Fibroblast of skin of left quadriceps (primary cell): ENCODE measurements around the gene ITGAL.
A peak's percentile ranks its signal among the peaks of the same experiment; 100 is the strongest.

Experiments
- DNase-seq, 2 experiments: peaks; one replicate each; pipeline ENCODE4 v3.0.0-alpha.2; 2013; ENCODE audit warnings: low read depth in 2 of 2

ITGAL gene

DNA sequence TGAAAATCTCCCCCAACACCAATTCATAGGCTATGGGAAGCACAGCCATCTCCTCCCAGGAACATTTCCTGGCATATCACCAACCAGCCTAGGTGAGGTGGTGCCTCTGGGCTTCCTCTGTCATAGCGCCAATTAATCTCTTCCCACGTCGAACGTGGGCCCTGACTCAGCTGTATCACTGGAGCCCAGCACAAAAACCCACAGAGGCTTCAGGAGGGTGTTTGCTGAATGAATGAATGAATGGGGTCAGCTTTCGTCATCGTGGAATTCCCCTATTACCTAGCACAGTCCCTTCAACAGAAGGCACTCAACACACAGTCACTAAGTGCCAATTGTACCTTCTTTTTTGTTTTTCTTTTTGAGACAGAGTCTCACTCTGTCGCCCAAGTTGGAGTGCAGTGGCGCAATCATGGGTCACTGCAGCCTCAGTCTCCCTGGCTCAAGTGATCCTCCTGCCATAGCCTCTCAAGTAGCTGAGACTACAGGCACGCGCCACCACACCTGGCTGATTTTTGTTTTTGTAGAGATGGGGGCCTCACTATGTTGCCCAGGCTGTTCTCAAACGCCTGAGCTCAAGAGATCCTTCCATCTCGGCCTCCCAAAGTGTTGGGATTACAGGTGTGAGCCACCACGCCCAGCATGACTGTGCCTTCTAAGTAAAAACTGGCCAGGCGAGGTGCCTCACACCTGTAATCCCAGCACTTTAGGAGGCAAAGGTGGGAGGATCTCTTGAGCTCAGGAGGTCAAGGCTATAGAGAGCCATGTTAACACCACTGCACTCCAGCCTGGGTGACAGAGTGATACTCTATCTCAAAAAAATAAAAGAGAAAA is 94.8 kb downstream of the ITGAL start:
- no peak for DNase-seq

DNA sequence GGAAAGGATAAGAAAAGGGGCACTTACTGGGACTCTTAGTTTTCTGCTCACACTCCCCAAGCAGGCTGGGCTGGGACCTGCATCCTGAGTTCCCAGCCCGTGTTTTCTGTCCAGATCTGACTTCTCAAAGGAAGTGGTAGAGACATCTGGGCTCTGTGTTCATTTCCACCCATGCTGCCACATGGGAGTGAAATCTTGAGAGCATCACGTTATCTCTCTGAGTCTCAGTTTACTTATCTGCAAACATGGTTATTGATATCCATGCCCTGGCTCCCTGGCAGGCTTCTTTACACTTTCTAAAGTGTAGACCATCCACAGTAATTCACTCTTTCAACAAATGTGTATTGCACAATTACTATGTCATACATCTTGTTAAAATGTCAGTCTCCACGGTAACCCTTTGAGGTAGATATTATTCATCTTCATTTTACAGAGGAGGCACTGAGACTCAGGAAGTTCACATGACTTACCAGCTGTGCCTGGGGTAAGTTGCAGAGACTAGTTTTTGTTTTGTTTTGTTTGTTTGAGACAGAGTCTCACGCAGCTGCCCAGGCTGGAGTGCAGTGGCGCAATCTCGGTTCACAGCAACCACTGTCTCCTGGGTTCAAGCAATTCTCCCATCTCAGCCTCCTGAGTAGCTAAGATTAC is 95.6 kb downstream of the ITGAL start:
- DNase-seq: peak; percentile 37 to 45

DNA sequence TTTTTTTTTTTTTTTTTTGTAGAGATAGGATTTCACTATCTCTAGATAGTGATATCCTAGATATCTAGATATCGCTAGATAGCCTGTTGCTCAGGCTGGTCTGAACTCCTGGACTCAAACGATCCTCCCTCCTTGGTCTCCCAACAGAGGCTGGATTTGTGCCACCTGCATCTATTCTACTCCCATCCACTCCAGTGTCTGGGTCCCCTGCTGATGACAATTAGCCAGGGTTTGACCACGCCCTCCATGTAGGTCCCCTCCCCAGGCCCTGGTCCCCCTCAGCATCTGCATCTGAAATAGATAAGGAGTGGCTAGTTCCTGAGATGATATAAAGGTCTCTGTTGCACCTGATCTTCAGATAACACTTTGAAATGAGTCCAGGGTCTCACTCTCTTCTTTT is 96.7 kb downstream of the ITGAL start:
- no peak for DNase-seq

DNA sequence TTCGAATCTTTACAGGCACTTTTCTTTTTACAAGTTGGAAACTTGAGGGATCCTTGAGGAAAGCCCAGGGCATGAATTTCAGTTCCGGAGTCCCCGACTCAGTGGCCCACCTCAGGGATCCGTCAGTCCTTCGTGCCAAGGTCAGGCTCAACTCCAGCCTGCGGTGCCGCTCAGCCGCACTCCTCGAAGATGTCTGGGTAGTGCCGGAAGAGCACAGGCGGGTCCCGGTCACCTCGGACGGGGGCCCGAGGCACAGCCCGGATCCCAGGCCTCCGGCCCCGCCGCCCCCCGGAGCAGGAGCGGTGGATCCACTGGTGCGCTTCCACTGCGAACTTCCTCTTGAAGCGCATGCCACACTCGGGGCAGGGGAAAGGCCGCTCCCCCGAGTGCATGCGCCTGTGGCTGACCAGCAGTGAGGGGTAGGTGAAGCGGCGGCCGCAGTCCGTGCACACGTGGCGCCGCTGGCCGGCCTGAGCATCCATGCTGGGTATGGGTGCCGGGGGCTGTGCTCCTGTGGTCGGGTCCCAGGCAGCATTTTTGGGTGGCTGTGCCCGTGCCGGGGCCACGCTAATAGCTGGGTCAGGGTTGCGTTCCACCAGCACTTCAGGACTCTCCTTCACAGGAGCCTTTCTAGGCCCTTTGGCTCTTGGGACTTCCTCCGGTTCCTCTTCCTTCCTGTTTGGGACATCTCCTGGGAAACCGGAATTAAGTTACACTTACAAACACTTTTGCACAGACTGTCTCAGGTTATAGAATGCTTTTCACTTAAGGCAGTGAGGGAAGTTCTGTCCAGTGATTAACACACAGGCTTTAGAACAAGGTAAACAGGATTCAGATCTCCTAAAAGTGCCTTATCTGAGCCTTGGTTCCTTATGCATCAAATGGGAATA is 97.4 kb downstream of the ITGAL start:
- no peak for DNase-seq

DNA sequence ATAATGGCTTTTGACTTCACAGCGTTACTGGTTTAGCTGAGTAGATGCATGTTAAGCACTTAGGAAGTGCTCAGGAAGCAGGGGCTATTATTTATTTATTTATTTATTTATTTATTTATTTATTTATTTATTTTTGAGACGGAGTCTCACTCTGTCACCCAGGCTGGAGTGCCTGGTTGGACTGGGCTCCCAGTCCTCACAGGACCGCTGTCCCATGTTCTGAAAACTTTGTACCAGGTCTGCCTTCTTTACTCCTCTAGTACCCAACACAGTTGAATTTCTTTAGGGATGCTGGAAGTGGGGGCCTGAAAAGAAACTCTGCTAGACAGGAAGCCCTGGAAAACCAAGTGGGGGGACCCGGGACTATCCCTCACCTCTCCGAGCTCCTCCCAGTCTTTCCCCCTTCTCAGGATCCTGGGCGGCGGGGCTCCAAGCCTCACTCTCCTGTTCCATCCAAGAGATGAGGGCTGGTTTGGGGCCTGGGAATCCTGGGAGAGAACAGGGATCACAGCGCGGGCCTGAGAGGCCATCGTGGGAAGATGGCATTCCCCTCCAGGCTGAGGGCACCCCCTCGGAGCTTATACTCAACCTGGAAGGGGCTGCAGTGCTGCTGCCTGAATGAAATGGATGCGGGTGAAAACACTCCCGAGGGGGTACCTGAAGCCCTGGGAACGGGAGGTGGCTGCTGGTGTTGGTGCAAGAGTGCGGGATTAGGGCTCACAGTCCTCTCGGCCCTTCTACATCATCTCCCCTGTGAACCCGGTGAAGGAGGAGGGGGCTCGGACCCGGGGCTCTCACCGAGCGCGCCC is 98.3 kb downstream of the ITGAL start:
- peak in 1 of 2 experiments; percentile 4 for DNase-seq

DNA sequence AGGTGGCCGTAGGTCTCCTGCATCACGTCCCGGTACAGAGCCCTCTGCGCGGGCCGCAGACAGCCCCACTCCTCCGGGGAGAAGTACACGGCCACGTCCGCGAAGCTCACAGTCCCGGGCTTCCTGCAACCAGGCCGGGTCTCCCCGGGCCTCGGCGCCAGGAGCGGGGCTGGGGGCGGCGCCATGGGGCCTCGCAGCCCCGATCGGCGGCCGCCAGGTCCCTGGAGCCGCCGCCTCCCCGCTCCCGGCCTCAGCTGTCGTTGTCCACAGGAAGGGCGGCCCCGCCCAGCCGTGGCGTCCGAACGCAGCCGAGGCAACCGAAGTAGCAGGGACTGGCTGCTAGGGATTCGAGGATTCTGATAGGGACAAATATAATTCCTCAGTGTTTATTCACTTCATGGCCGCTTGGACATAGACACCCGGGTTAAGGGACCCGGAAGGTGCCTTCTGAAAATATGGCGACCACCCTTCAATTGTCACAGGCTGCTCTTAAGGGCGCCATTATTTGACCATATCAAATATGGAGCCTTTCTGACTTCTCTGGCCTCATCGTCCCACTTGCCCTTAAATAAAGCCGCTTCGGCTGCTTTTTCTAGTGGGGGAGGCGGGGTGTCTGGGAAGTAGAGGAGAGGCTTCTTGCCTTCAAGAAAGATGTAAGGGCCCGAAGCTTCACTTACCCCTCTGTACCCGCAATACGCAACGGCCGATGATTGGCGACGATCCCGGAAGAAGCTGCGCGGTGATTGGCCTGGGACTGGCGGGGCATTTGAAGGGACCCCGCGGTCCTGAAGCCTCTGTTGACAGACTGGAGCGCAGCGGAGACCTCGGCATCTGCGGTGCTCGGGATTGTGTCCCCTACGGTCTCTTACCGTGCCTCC is 99.1 kb downstream of the ITGAL start, which contains the start of gene ZNF688:
TSS of gene ZNF688 (minus strand) at position 270 of the 878 bp plus-strand sequence. CDS start at position 185, 85 bp downstream.
- DNase-seq: peak; percentile 95 to 96
